Stomach smooth muscle (tissue), 2 donors: ENCODE results near the gene LY86.

Source experiments
- H3K27ac ChIP-seq: one replicate; pipeline ENCODE4 v1.7.0; 2013; ENCODE audit warnings: mild to moderate bottlenecking, low read length, inconsistent platforms
- H3K27me3 ChIP-seq, 2 donors: one replicate each; pipeline ENCODE4 v1.7.0; 2013; ENCODE audit warnings: low read length in 2 of 2; ENCODE audit not compliant: insufficient read depth in 2 of 2, control insufficient read depth in 1 of 2
- H3K36me3 ChIP-seq, 2 donors: one replicate each; pipeline ENCODE4 v1.7.0; 2013; ENCODE audit warnings: low read length in 2 of 2; ENCODE audit not compliant: control insufficient read depth in 2 of 2, insufficient read depth in 2 of 2
- H3K4me1 ChIP-seq: one replicate; pipeline ENCODE4 v1.7.0; 2013; ENCODE audit warnings: low read length; ENCODE audit not compliant: control insufficient read depth, insufficient read depth
- H3K4me3 ChIP-seq, 2 donors: one replicate each; pipeline ENCODE4 v1.7.0; 2013; ENCODE audit warnings: low read length in 2 of 2
- H3K9ac ChIP-seq, 2 donors: one replicate each; pipeline ENCODE4 v1.7.0; 2013; ENCODE audit warnings: low read length in 2 of 2, mild to moderate bottlenecking in 1 of 2
- H3K9me3 ChIP-seq, 2 donors: one replicate each; pipeline ENCODE4 v1.7.0; 2013; ENCODE audit warnings: low read length in 2 of 2; ENCODE audit not compliant: control insufficient read depth in 2 of 2
- donor health status: healthy.
- donor health status: Pancreatic carcinoma.

The LY86 gene

GRCh38 chr6:6674872-6675271 is 86.4 kb downstream of the LY86 start:
- Histone ChIP-seq H3K27me3 (peaks cover 0 to 2% of the 10 kb centered on the region in 2 donors), H3K27ac (no peak overlapping the region), H3K4me1 (peaks cover 2% of the 10 kb centered on the region), H3K9ac (no peak overlapping the region), H3K36me3 (no peaks in the 10 kb centered on the region), H3K4me3 (no peak overlapping the region), H3K9me3 (no peaks in the 10 kb centered on the region)

GRCh38 chr6:6676910-6677441 is 88.5 kb downstream of the LY86 start:
- H3K4me1 ChIP-seq, result peaks cover 2% of the 10 kb centered on the region
- H3K36me3 ChIP-seq, result no peaks in the 10 kb centered on the region
- H3K27me3 ChIP-seq, result peaks cover 0 to 2% of the 10 kb centered on the region in 2 donors
- peak overlapping the region in 1 of 2 donors; percentile 36 for H3K9ac ChIP-seq
- no peaks in the 10 kb centered on the region for H3K9me3 ChIP-seq
- H3K27ac ChIP-seq, result no peak overlapping the region
- H3K4me3 ChIP-seq, result peak overlapping the region in 1 of 2 donors; percentile 22

GRCh38 chr6:6678185-6678671 is 89.7 kb downstream of the LY86 start:
- H3K36me3 ChIP-seq, result no peaks in the 10 kb centered on the region
- H3K27me3 ChIP-seq, result peaks cover 0 to 2% of the 10 kb centered on the region in 2 donors
- H3K4me3 ChIP-seq, result no peak overlapping the region
- no peaks in the 10 kb centered on the region for H3K9me3 ChIP-seq
- H3K4me1 ChIP-seq, result peaks cover 2% of the 10 kb centered on the region
- H3K9ac ChIP-seq, result no peak overlapping the region
- no peak overlapping the region for H3K27ac ChIP-seq

GRCh38 chr6:6678811-6679210 is 90.3 kb downstream of the LY86 start:
- Histone ChIP-seq H3K4me1 (peaks cover 2% of the 10 kb centered on the region), H3K9me3 (no peaks in the 10 kb centered on the region), H3K9ac (no peak overlapping the region), H3K4me3 (no peak overlapping the region), H3K36me3 (no peaks in the 10 kb centered on the region), H3K27me3 (peaks cover 0 to 2% of the 10 kb centered on the region in 2 donors), H3K27ac (no peak overlapping the region)

GRCh38 chr6:6679633-6680032 is 91.1 kb downstream of the LY86 start:
- H3K27ac ChIP-seq, result no peak overlapping the region
- peaks cover 2% of the 10 kb centered on the region for H3K4me1 ChIP-seq

GRCh38 chr6:6680526-6680925 is 92.0 kb downstream of the LY86 start:
- no peaks in the 10 kb centered on the region for H3K9me3 ChIP-seq
- H3K36me3 ChIP-seq, result no peaks in the 10 kb centered on the region
- H3K9ac ChIP-seq, result no peak overlapping the region
- H3K4me3 ChIP-seq, result no peak overlapping the region
- peaks cover 2% of the 10 kb centered on the region for H3K4me1 ChIP-seq
- no peak overlapping the region for H3K27ac ChIP-seq
- H3K27me3 ChIP-seq, result peaks cover 0 to 2% of the 10 kb centered on the region in 2 donors

More at GRCh38 chr6:6679633-6680032, 91.1 kb downstream of the LY86 start:
- Histone ChIP-seq H3K9ac (no peak overlapping the region), H3K4me3 (no peak overlapping the region), H3K9me3 (no peaks in the 10 kb centered on the region), H3K27me3 (peaks cover 0 to 2% of the 10 kb centered on the region in 2 donors), H3K36me3 (no peaks in the 10 kb centered on the region)

GRCh38 chr6:6681075-6681849 is 92.7 kb downstream of the LY86 start:
- Histone ChIP-seq H3K9me3 (no peaks in the 10 kb centered on the region), H3K27ac (no peak overlapping the region), H3K4me3 (no peak overlapping the region), H3K36me3 (no peaks in the 10 kb centered on the region), H3K9ac (no peak overlapping the region), H3K4me1 (peaks cover 2% of the 10 kb centered on the region), H3K27me3 (peaks cover 0 to 2% of the 10 kb centered on the region in 2 donors)

- peaks cover 0 to 2% of the 10 kb centered on the region in 2 donors for H3K27me3 ChIP-seq
- no peaks in the 10 kb centered on the region for H3K36me3 ChIP-seq
- no peaks in the 10 kb centered on the region for H3K9me3 ChIP-seq
- peaks cover 2% of the 10 kb centered on the region for H3K4me1 ChIP-seq
- no peak overlapping the region for H3K9ac ChIP-seq
- no peak overlapping the region for H3K4me3 ChIP-seq
- no peak overlapping the region for H3K27ac ChIP-seq
These were observed 93.7 kb downstream of the LY86 start for GRCh38 chr6:6682225-6682624.

GRCh38 chr6:6683969-6684833 is 95.7 kb downstream of the LY86 start:
- Histone ChIP-seq H3K9me3 (no peaks in the 10 kb centered on the region), H3K27me3 (no peaks in the 10 kb centered on the region), H3K36me3 (no peaks in the 10 kb centered on the region), H3K27ac (no peak overlapping the region), H3K9ac (no peak overlapping the region), H3K4me1 (peaks cover 6% of the 10 kb centered on the region), H3K4me3 (no peak overlapping the region)

- no peaks in the 10 kb centered on the region for H3K9me3 ChIP-seq
- no peak overlapping the region for H3K9ac ChIP-seq
- no peaks in the 10 kb centered on the region for H3K27me3 ChIP-seq
- no peak overlapping the region for H3K4me3 ChIP-seq
- peaks cover 12% of the 10 kb centered on the region for H3K4me1 ChIP-seq
- H3K36me3 ChIP-seq, result no peaks in the 10 kb centered on the region
- no peak overlapping the region for H3K27ac ChIP-seq
These were observed 96.9 kb downstream of the LY86 start for GRCh38 chr6:6685249-6686040.
